Endothelial cell of umbilical vein (primary cell): ENCODE data around the gene C1orf116. TPM values are rescaled to one million over a fixed set of nuclear protein-coding genes. Genes with fewer than 3 reads are reported as not detected.

Experiments used
- BruUV-seq: library from RNA; stranded (reverse); fragments of 400-500 nt; replicated peaks from 2 replicates; lab custom pipeline; 2021; lab: Mats Ljungman, UMichigan
- CTCF ChIA-PET: fragments of 300-600, 350-600 bp; sonication (Branson Sonifier 250); formaldehyde crosslinking; loops from one replicate; lab custom pipeline; 2021; ENCODE audit warnings: antibody characterized with exemption, inconsistent platforms; lab: Charles Lee
- POLR2A ChIA-PET: fragments of 300-600, 350-600 bp; sonication (Branson Sonifier 250); formaldehyde crosslinking; loops from one replicate; lab custom pipeline; 2021; ENCODE audit warnings: antibody characterized with exemption, inconsistent platforms; lab: Charles Lee
- DNase-seq: peaks from one replicate; pipeline ENCODE4 v3.0.0-alpha.2; 2011; ENCODE audit warnings: low read depth, low spot score
- FAIRE-seq: peaks from 2 replicates; lab custom pipeline; 2011; peaks lifted over from hg19 to GRCh38; lab: Jason Lieb, UNC
- H2AFZ ChIP-seq: 2 replicates; pipeline ENCODE4 v1.6.0; 2012; ENCODE audit warnings: low read depth, low read length, control low read depth, inconsistent platforms
- H3K27ac ChIP-seq: 2 replicates; pipeline ENCODE4 v1.5.1; 2011; ENCODE audit warnings: low read depth, mild to moderate bottlenecking, control low read depth, low read length, moderate library complexity; ENCODE audit not compliant: insufficient read depth
- H3K27me3 ChIP-seq, 2 experiments: 2 replicates each; pipeline versions ENCODE4 v1.6.0 to v1.6.1; 2011; ENCODE audit warnings: low read length in 2 of 2, mixed read lengths in 1 of 2; ENCODE audit not compliant: control insufficient read depth in 2 of 2, insufficient read depth in 2 of 2
- H3K36me3 ChIP-seq, 2 experiments: 2 replicates in 1 of 2; 3 replicates in 1 of 2; pipeline ENCODE4 v1.5.1; 2011; ENCODE audit warnings: low read length in 2 of 2, mild to moderate bottlenecking in 1 of 2, moderate library complexity in 1 of 2; ENCODE audit not compliant: control insufficient read depth in 2 of 2, insufficient read depth in 2 of 2; ENCODE audit errors: extremely low read depth in 1 of 2
- H3K4me1 ChIP-seq: 3 replicates; pipeline ENCODE4 v1.5.1; 2011; ENCODE audit warnings: mild to moderate bottlenecking, low read length; ENCODE audit not compliant: control insufficient read depth, insufficient read depth; ENCODE audit errors: extremely low read depth
- H3K4me2 ChIP-seq: 2 replicates; pipeline ENCODE4 v1.6.1; 2011; ENCODE audit warnings: low read length, control low read depth, mixed read lengths; ENCODE audit not compliant: insufficient read depth
- H3K4me3 ChIP-seq, 3 experiments: fragments of 200-600 bp in 1 of 3; sonication (generic), shearing (Covaris generic) in 1 of 3; replicated peaks in 1 of 3; 2 replicates each; pipeline ENCODE4 v1.5.1; 2011 to 2016; ENCODE audit warnings: control low read depth in 3 of 3, low read length in 3 of 3, mild to moderate bottlenecking in 2 of 3, inconsistent platforms in 1 of 3, low read depth in 1 of 3, moderate library complexity in 1 of 3; ENCODE audit not compliant: insufficient read depth in 1 of 3
- H3K79me2 ChIP-seq: 2 replicates; pipeline ENCODE4 v1.6.0; 2012; ENCODE audit warnings: low read length, inconsistent platforms; ENCODE audit not compliant: control insufficient read depth, insufficient read depth
- H3K9ac ChIP-seq: replicated peaks from 2 replicates; pipeline ENCODE3; 2011; ENCODE audit warnings: low read length, control low read depth; ENCODE audit not compliant: insufficient read depth; ENCODE audit errors: extremely low read depth
- H3K9me1 ChIP-seq: replicated peaks from 3 replicates; pipeline ENCODE4 v1.6.0; 2011; ENCODE audit warnings: mild to moderate bottlenecking, low read length; ENCODE audit not compliant: control insufficient read depth, insufficient read depth; ENCODE audit errors: extremely low read depth
- H3K9me3 ChIP-seq: replicated peaks from 2 replicates; pipeline ENCODE4 v1.5.1; 2012; ENCODE audit warnings: low read length, inconsistent platforms; ENCODE audit not compliant: control insufficient read depth, insufficient read depth
- H4K20me1 ChIP-seq: replicated peaks from 2 replicates; pipeline ENCODE3; 2011; ENCODE audit warnings: mild to moderate bottlenecking, low read length; ENCODE audit not compliant: control insufficient read depth, insufficient read depth; ENCODE audit errors: extremely low read depth
- CTCF ChIP-seq, 2 donors: IDR thresholded peaks; 1 replicate in 1 of 2; 2 replicates in 1 of 2; pipeline ENCODE4 v1.5.1; 2011; ENCODE audit warnings: low read length in 2 of 2, mild to moderate bottlenecking in 2 of 2, moderate library complexity in 2 of 2, control low read depth in 1 of 2, inconsistent platforms in 1 of 2, low read depth in 1 of 2; ENCODE audit not compliant: insufficient read depth in 1 of 2; ENCODE audit errors: extremely low read depth in 1 of 2
- EZH2 ChIP-seq: IDR thresholded peaks from 2 replicates; pipeline ENCODE4 v1.6.1; 2012; ENCODE audit warnings: borderline replicate concordance, low read depth, mild to moderate bottlenecking, moderate library complexity, low read length, inconsistent platforms; ENCODE audit not compliant: severe bottlenecking
- FOS ChIP-seq: IDR thresholded peaks from 2 replicates; pipeline ENCODE4 v1.6.1; 2011; ENCODE audit warnings: mild to moderate bottlenecking, low read length, moderate library complexity, borderline replicate concordance; ENCODE audit not compliant: insufficient read depth
- GATA2 ChIP-seq: IDR thresholded peaks from 2 replicates; pipeline ENCODE4 v1.7.0; 2011; ENCODE audit warnings: low read depth, mild to moderate bottlenecking, moderate library complexity, mixed read lengths, low read length; ENCODE audit not compliant: insufficient read length, insufficient read depth
- JUN ChIP-seq: IDR thresholded peaks from 2 replicates; pipeline ENCODE4 v1.6.1; 2011; ENCODE audit warnings: borderline replicate concordance, low read depth; ENCODE audit not compliant: insufficient read length, insufficient read depth
- MAX ChIP-seq: IDR thresholded peaks from 2 replicates; pipeline ENCODE4 v1.6.1; 2011; ENCODE audit not compliant: insufficient read depth, insufficient read length
- MYC ChIP-seq: IDR thresholded peaks from one replicate; pipeline ENCODE4 v1.6.1; 2011; ENCODE audit warnings: mild to moderate bottlenecking, low read depth, low read length
- POLR2AphosphoS5 ChIP-seq: IDR thresholded peaks from 2 replicates; pipeline ENCODE4 v1.6.1; 2012; ENCODE audit warnings: low read depth, mild to moderate bottlenecking, control low read depth, low read length, moderate library complexity; ENCODE audit not compliant: insufficient read depth
- dilution Hi-C: fragments of 300-500 bp; cut with MboI; formaldehyde crosslinking; loops from one replicate; pipeline ENCODE4 v1.15.0; 2019; ENCODE audit warnings: low sequenced_read_pairs; ENCODE audit not compliant: extremely low pct_ligation_motif_present
- intact Hi-C: fragments of 100-400 bp; cut with micrococcal nuclease; formaldehyde crosslinking; loops from one replicate; pipeline ENCODE4 v1.10.0; 2022
- polyA plus RNA-seq, 4 experiments: library from polyadenylated mRNA; depleted of rRNA in 3 of 4; stranded (reverse) in 3 of 4; unstranded in 1 of 4; fragments of >200 nt; gene quantifications; 2 replicates each; pipeline versions ENCODE4 v1.2.1 to v1.2.3, GENCODE V29; 2011 to 2012; ENCODE audit warnings: missing spikeins in 1 of 4
- total RNA-seq: library from RNA; stranded (reverse); gene quantifications from 2 replicates; pipeline ENCODE4 v1.2.3, GENCODE V29; 2021

Gene C1orf116
- total and polyA plus RNA-seq, 2 donors (not counting 3 experiments of a cell fraction or from before 2014, with no cell fraction given): 0.07 TPM; not detected in 1

GRCh38 chr1:206992790-206993189 lies 39.8 kb downstream of the C1orf116 start:
- CTCF ChIA-PET: interaction anchor here (1.0 to 5.3 kb wide), 3 partner anchors 11 to 45 kb away, joined by 3 to 20 read pairs (median 3); no protein-coding TSS in a partner anchor
- POLR2A ChIA-PET: no interaction called here
- dilution Hi-C loops: no loop called here
- Histone ChIP-seq H3K4me3 (no peak overlapping the region), H3K4me1 (no peaks in the 10 kb centered on the region), H3K79me2 (no peaks in the 10 kb centered on the region), H3K9ac (no peak overlapping the region), H3K4me2 (no peak overlapping the region), H3K36me3 (no peaks in the 10 kb centered on the region), H4K20me1 (no peaks in the 10 kb centered on the region), H3K9me3 (no peaks in the 10 kb centered on the region), H2AFZ (no peak overlapping the region), H3K27me3 (peaks cover 2 to 8% of the 10 kb centered on the region in 2 experiments), H3K9me1 (no peaks in the 10 kb centered on the region), H3K27ac (no peak overlapping the region)
- TF ChIP-seq JUN (no peak), CTCF (IDR thresholded peaks at IDR 0.05; ENCODE audit: extremely low read depth in 1 of 2, insufficient read depth in 1 of 2, low read depth in 1 of 2, low read length in 2 of 2) (no peak), FOS (no peak), EZH2 (no peak), GATA2 (no peak), MYC (no peak), POLR2AphosphoS5 (no peak), MAX (no peak)
- no peak for DNase-seq
- FAIRE-seq: no peak
- BruUV-seq: no TSS peak
- intact Hi-C loops: no loop called here
